HL-60 (cell line): ENCODE results near the gene PARD3.

Experiments
- CTCF ChIP-seq: IDR thresholded peaks from one replicate; pipeline ENCODE4 v1.5.1; 2011; ENCODE audit warnings: low read length, control low read depth, inconsistent platforms; ENCODE audit not compliant: insufficient read depth
- POLR2AphosphoS5 ChIP-seq: IDR thresholded peaks from 2 replicates; pipeline ENCODE4 v1.6.1; 2012; ENCODE audit warnings: low read depth

- TF ChIP-seq CTCF = no peak
- TF ChIP-seq POLR2AphosphoS5 = no peak
These were observed 28.6 kb downstream of the PARD3 start for GRCh38 chr10:34786464-34786863.
